ENCODE data around the gene NRCAM.

- TF ChIP-seq POLR2A (IDR thresholded peaks at IDR 0.05), result no peak
- no peak for TF ChIP-seq CTCF (IDR thresholded peaks at IDR 0.05)
Measured at GRCh38 chr7:108234281-108234680, 222.0 kb downstream of the NRCAM start.

Data from gastroesophageal sphincter (tissue), 3 donors.